GM12872 (cell line): Measurements from ENCODE around the gene SH3YL1.

Experiments
- CTCF ChIP-seq: IDR thresholded peaks from 3 replicates; pipeline ENCODE4 v1.5.1; 2011; ENCODE audit warnings: low read depth, mild to moderate bottlenecking, low read length, moderate library complexity; ENCODE audit not compliant: insufficient read depth

Gene SH3YL1

GRCh38 chr2:169741-170140 lies 94.1 kb downstream of the SH3YL1 start:
- TF ChIP-seq CTCF, result no peak
